IPS-20b (cell line): ENCODE results near the gene PIK3R2.
A peak's percentile ranks its signal among the peaks of the same experiment; 100 is the strongest.

ENCODE experiments used
- H3K27ac ChIP-seq: one replicate; pipeline ENCODE4 v1.5.1; 2013; ENCODE audit warnings: low read length
- H3K27me3 ChIP-seq: 2 replicates; pipeline ENCODE4 v1.6.1; 2013; ENCODE audit warnings: mild to moderate bottlenecking, low read length, inconsistent platforms; ENCODE audit not compliant: insufficient read depth
- H3K36me3 ChIP-seq: 2 replicates; pipeline ENCODE4 v1.6.1; 2013; ENCODE audit warnings: low read depth, mild to moderate bottlenecking, inconsistent platforms, low read length, moderate library complexity; ENCODE audit not compliant: insufficient read depth
- H3K4me1 ChIP-seq: 2 replicates; pipeline ENCODE4 v1.6.1; 2013; ENCODE audit warnings: mild to moderate bottlenecking, control low read depth, inconsistent platforms, low read length, moderate library complexity; ENCODE audit not compliant: insufficient read depth
- H3K4me3 ChIP-seq: 2 replicates; pipeline ENCODE4 v1.5.1; 2013; ENCODE audit warnings: mild to moderate bottlenecking, low read length, inconsistent platforms
- H3K9ac ChIP-seq: 2 replicates; pipeline ENCODE4 v1.6.1; 2013; ENCODE audit warnings: low read depth, mild to moderate bottlenecking, inconsistent platforms, low read length, moderate library complexity
- H3K9me3 ChIP-seq: 2 replicates; pipeline ENCODE4 v1.6.1; 2013; ENCODE audit warnings: mild to moderate bottlenecking, low read depth, low read length, inconsistent platforms; ENCODE audit not compliant: insufficient read depth

PIK3R2 gene

DNA sequence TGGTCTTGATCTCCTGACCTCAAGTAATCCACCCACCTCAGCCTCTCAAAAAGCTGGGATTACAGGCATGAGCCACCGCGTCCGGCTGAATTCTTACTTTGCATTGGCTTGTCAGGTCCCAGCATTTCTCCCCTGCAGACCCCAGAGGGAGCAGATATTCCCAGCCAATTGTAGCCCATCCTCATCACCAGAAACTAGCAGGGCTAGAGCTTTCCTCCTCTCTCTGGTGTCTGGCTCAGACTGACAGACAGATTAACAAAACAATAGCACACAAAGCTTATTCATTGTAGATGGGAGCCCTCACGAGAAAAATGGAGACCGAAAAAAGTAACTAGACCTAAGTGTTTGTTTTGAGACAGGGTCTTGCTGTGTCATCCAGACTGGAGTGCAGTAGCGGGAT lies 32.6 kb downstream of the PIK3R2 start:
- H3K4me3 ChIP-seq = no peak overlapping the region
- no peaks in the 10 kb centered on the region for H3K9me3 ChIP-seq
- no peak overlapping the region for H3K27ac ChIP-seq
- H3K27me3 ChIP-seq = no peaks in the 10 kb centered on the region
- H3K4me1 ChIP-seq = no peaks in the 10 kb centered on the region
- no peaks in the 10 kb centered on the region for H3K36me3 ChIP-seq
- H3K9ac ChIP-seq = no peak overlapping the region; the same call in 1 of the 2 replicates

DNA sequence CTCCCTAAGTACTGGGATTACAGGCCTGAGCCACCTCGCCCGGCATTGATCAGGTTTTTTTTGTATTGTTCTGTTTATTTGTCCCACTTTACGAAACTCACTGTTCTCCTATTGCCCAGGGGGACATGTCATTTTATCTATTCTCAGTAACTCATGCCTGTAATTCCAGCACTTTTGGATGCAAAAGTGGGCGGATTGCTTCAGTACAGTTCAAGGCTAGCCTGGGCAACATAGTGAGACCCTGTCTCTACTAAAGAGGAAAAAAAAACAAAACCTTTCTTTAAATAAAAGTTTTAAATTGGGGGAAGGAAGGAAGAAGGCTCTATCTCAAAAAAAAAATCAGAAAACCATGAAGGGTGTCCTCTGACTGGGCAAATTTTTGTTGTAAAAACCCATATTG lies 37.3 kb downstream of the PIK3R2 start:
- Histone ChIP-seq H3K9me3 (no peaks in the 10 kb centered on the region), H3K36me3 (no peaks in the 10 kb centered on the region; the same call in 1 of the 2 replicates), H3K27me3 (no peaks in the 10 kb centered on the region), H3K27ac (no peak overlapping the region), H3K4me3 (no peak overlapping the region), H3K4me1 (peaks cover 8% of the 10 kb centered on the region; the same call in 1 of the 2 replicates), H3K9ac (no peak overlapping the region)

DNA sequence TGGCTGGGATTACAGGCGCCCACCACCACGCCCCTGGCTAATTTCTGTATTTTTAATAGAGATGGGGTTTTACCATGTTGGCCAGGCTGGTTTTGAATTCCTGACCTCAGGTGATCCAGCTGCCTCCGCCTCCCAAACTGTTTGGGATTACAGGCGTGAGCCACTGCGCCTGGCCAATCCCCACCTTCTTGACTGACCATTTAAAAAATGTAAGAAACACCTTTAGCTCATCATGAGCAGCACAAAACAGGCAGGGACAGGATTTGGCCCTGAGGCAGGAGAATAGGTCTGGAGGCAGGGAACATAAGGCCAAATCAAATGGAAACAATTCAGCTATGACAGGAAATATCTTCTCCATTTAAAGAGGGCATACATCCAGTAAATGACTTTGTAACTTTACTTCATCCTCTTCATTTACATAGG lies 38.7 kb downstream of the PIK3R2 start:
- peaks cover 8% of the 10 kb centered on the region; the same call in 1 of the 2 replicates for H3K4me1 ChIP-seq
- H3K36me3 ChIP-seq = peaks cover 11% of the 10 kb centered on the region
- H3K4me3 ChIP-seq = no peak overlapping the region
- H3K27ac ChIP-seq = no peak overlapping the region
- no peaks in the 10 kb centered on the region for H3K27me3 ChIP-seq
- no peaks in the 10 kb centered on the region for H3K9me3 ChIP-seq
- H3K9ac ChIP-seq = peak overlapping the region; percentile 66; the same call in 1 of the 2 replicates

DNA sequence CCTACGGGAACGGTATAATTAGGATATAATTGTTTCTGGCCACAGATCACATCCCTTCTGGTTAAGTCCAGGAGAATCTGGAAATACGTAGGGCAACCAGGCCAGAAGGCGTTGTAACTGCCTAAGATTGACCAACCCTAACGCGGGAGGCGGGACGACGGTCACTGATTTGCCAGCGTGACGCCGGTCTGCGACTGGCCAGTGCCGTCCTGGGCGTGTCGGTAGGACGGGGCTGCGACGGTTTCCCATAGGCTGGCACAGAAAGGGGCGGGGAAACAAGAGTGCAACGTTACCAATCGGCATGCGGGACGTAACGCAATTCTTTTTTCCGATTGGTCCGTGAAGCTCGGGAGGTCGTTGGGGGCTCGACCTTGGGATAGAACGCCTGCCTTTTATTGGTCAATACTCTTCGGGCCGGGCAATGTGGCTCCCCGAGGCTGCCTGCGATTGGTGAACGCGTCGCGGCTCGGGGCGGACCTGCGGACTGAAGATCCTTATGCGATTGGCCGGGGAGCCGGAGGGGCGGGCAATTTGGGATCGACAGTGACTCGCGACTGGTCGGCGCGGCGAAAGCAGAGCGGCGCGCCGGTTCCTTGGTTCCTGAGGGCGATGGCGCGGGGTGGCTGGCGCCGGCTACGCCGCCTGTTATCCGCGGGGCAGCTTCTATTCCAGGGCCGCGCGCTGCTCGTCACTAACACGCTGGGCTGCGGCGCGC lies 39.9 kb downstream of the PIK3R2 start, which contains the start of gene MPV17L2:
MPV17L2 (plus strand) TSS at position 546 of the 715 bp plus-strand sequence; CDS start at position 610, 64 bp downstream.
- peak within 1 kb of the TSS; percentile 76; the same call in 1 of the 2 replicates for H3K9ac ChIP-seq

DNA sequence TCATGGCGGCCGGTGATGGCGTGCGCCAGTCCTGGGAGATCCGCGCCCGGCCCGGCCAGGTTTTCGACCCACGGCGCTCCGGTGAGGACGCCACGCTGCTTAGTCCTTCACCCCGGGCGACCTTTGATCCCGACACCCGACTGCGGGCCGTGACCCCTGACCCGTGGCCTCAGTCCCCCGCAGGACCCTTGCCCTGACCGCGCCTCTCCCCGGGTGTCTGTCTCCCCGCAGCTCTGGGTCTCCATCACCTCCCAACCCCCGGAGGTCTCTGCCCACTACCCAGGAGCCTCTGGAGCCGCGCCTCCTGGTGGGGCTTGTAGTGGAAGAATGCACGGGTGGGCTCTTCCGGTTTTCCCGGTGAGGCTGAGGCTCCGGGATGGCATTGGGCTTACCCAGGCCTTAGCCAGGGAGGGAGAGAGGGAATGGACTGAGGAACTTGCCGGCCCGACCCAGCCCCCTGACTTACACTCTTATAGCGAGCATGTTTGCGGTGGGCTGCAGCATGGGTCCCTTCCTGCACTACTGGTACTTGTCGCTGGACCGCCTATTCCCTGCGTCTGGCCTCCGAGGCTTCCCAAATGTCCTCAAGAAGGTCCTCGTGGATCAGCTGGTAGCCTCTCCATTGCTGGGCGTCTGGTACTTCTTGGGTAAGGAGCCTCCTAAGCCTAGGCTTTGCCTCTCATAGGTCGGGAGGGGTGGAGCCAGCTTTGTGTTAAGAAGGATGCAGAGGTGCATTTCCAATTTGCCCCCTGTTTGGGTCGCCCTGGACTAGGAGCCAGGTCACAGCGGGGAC lies 40.6 kb downstream of the PIK3R2 start:
- H3K9me3 ChIP-seq = no peaks in the 10 kb centered on the region
- H3K4me3 ChIP-seq = peak overlapping the region; percentile 93
- H3K27me3 ChIP-seq = no peaks in the 10 kb centered on the region
- H3K9ac ChIP-seq = peak overlapping the region; percentile 76; the same call in 1 of the 2 replicates
- H3K36me3 ChIP-seq = peaks cover 18% of the 10 kb centered on the region
- H3K27ac ChIP-seq = no peak overlapping the region
- H3K4me1 ChIP-seq = peaks cover 8% of the 10 kb centered on the region; the same call in 1 of the 2 replicates

More for the DNA sequence above, 39.9 kb downstream of the PIK3R2 start, which contains the start of gene MPV17L2:
- Histone ChIP-seq H3K4me1 (peaks cover 8% of the 10 kb centered on the region; the same call in 1 of the 2 replicates), H3K9me3 (no peaks in the 10 kb centered on the region), H3K36me3 (peaks cover 12% of the 10 kb centered on the region), H3K27me3 (no peaks in the 10 kb centered on the region), H3K4me3 (peak within 1 kb of the TSS; percentile 93), H3K27ac (no peak within 1 kb of the TSS)

DNA sequence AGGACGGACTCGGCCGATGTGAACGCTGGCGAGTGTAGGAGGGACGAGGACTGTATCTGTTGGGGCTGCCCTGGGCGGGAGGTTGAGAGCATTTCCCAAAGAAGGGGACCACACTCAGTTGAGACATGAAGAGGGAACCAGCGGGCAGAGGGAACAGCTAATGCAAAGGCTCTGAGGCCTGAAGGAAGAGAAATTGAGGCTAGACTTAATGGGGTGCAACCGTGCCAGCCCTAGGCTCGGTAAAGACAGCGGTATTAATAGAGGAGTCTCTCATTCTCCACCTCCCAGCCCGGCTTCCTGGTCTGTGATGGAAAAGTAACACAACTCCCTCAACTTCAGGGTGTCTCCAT lies 41.2 kb downstream of the PIK3R2 start:
- Histone ChIP-seq H3K9me3 (no peaks in the 10 kb centered on the region), H3K27me3 (no peaks in the 10 kb centered on the region), H3K27ac (no peak overlapping the region), H3K36me3 (peaks cover 24% of the 10 kb centered on the region), H3K9ac (peak overlapping the region; percentile 76; the same call in 1 of the 2 replicates), H3K4me3 (peak overlapping the region; percentile 93), H3K4me1 (peaks cover 8% of the 10 kb centered on the region; the same call in 1 of the 2 replicates)

DNA sequence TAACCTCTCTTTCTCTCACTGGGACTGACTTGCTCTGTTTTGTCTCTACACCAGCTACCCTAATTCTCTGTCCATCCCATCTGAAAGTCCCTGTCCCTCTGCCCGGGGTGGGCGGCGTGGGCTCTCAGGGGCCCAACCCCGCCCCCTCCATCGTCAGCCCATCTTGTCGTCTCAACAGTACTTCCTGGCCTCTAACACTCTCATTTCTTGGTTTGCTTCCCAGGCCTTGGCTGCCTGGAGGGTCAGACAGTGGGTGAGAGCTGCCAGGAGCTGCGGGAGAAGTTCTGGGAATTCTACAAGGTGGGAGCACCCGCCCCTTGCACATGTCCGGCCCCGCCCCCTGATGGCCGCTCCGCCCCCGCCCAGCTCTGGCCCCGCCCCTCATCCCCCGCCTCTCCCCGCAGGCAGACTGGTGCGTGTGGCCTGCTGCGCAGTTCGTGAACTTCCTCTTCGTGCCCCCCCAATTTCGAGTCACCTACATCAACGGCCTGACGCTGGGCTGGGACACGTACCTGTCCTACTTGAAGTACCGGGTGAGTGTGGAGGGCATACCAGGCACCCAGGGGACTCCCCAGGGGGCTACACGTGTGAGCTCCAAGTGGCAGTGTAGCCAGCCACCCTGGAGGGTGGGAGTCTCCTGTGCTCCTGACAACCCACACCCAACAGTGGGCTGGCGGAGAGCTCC lies 41.7 kb downstream of the PIK3R2 start:
- H3K27me3 ChIP-seq = no peaks in the 10 kb centered on the region
- H3K4me3 ChIP-seq = peak overlapping the region; percentile 93
- peaks cover 8% of the 10 kb centered on the region; the same call in 1 of the 2 replicates for H3K4me1 ChIP-seq
- peak overlapping the region; percentile 76; the same call in 1 of the 2 replicates for H3K9ac ChIP-seq
- no peaks in the 10 kb centered on the region for H3K9me3 ChIP-seq
- H3K27ac ChIP-seq = no peak overlapping the region
- H3K36me3 ChIP-seq = peaks cover 30% of the 10 kb centered on the region

DNA sequence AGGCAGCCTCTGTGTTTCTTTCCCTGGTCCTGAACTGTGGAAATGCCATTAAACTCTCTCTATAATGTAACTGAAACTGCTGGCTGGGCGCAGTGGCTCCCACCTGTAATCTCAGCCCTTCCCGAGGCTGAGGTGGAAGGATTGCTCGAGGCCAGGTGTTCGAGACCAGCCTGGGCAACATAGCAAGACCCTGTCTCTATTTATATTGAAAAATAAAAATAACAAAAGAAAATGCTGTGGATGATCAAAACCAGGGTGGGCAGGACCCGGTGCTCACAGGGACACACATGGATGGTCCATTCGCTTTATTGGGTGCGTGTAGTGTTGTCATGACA lies 43.5 kb downstream of the PIK3R2 start:
- Histone ChIP-seq H3K4me3 (no peak overlapping the region), H3K4me1 (peaks cover 8% of the 10 kb centered on the region; the same call in 1 of the 2 replicates), H3K9me3 (no peaks in the 10 kb centered on the region), H3K9ac (no peak overlapping the region), H3K27ac (no peak overlapping the region), H3K27me3 (no peaks in the 10 kb centered on the region), H3K36me3 (peaks cover 38% of the 10 kb centered on the region)

DNA sequence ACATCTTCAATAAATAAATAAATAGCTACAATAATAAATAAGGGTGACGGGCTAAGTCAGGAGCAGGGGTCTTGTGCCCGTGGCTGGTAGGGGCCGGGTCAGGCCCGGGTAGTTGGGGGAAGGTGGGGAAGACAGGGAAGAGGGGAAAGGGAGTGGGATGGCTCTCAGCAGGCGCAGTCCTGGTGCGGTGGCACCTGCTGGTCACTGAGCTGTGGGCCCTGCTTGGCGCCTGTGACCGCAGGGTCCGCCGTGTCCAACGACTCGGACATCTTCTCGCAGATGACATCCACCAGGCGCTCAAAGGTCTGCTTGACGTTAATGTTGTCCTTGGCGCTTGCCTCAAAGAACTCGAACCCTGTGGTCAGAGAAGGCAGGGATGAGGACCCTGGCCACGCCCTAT lies 44.3 kb downstream of the PIK3R2 start:
- Histone ChIP-seq H3K27me3 (no peaks in the 10 kb centered on the region), H3K9me3 (no peaks in the 10 kb centered on the region), H3K27ac (no peak overlapping the region), H3K4me3 (no peak overlapping the region), H3K9ac (no peak overlapping the region), H3K4me1 (peaks cover 8% of the 10 kb centered on the region; the same call in 1 of the 2 replicates), H3K36me3 (peaks cover 38% of the 10 kb centered on the region)

DNA sequence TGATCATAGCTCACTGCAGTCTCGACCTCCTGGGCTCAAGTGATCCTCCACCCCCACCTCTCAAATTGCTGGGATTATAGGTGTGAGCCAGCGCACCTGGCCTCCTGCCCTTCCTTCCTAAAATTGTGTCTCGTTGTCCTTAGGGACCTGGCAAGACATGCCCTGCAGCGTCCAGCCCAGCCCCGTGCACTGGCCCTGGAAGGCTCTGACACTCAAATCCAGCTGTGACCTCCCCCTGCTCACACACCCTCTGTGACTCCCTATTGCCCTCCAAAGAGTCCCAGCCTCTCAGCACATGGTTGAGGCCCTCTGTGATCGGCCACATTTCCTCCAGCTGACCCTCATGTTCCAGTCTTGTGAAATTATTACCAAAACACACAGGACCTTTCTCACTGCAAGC lies 45.0 kb downstream of the PIK3R2 start:
- Histone ChIP-seq H3K36me3 (peaks cover 38% of the 10 kb centered on the region), H3K9me3 (no peaks in the 10 kb centered on the region), H3K4me1 (peaks cover 8% of the 10 kb centered on the region; the same call in 1 of the 2 replicates), H3K27ac (no peak overlapping the region), H3K4me3 (no peak overlapping the region), H3K9ac (no peak overlapping the region), H3K27me3 (peaks cover under 1% of the 10 kb centered on the region; the same call in 1 of the 2 replicates)

DNA sequence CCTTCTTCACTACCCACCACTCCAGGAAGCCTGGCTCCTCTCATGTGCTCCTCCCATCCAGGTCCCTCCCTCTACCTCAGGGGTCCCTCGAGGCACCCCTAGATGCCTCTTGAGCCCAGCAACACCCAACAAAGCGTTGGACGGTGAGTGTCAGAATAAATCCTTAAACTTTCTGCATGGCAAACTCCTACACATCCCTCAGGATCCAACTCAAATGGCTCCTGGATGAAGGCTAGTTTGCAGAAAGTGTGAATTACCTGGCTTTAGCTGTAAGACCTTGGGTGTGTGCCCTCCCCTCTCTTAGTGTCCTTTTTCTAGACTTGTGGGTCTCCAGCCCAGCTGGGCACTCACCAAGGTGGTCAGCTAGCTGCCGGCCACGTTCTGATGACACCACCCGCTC lies 45.4 kb downstream of the PIK3R2 start:
- no peaks in the 10 kb centered on the region for H3K9me3 ChIP-seq
- no peak overlapping the region for H3K27ac ChIP-seq
- H3K9ac ChIP-seq = no peak overlapping the region
- peaks cover 5% of the 10 kb centered on the region for H3K27me3 ChIP-seq
- peaks cover 8% of the 10 kb centered on the region; the same call in 1 of the 2 replicates for H3K4me1 ChIP-seq
- peaks cover 38% of the 10 kb centered on the region for H3K36me3 ChIP-seq
- no peak overlapping the region for H3K4me3 ChIP-seq
